ENCODE results near the gene TAAR8.

- no peak for TF ChIP-seq CTCF (conservative IDR thresholded peaks at IDR 0.05)
- no peak for TF ChIP-seq EZH2 (IDR thresholded peaks at IDR 0.05; ENCODE audit: low read depth)
These were observed 37.1 kb upstream of the TAAR8 start for GRCh38 chr6:132515386-132515785.
